IPS-NIHi7 (cell line): ENCODE data around the gene C3AR1.
A peak's percentile ranks its signal among the peaks of the same experiment; 100 is the strongest.
"Not testable (repeated sequence)": the region's sequence is repeated elsewhere in the genome, so short reads cannot be mapped to it uniquely, and the experiment has no call there.

Experiments used
- DNase-seq: peaks from one replicate; pipeline ENCODE4 v3.0.0; 2012; ENCODE audit warnings: mixed read lengths; ENCODE audit errors: extremely low spot score

Gene C3AR1

DNA sequence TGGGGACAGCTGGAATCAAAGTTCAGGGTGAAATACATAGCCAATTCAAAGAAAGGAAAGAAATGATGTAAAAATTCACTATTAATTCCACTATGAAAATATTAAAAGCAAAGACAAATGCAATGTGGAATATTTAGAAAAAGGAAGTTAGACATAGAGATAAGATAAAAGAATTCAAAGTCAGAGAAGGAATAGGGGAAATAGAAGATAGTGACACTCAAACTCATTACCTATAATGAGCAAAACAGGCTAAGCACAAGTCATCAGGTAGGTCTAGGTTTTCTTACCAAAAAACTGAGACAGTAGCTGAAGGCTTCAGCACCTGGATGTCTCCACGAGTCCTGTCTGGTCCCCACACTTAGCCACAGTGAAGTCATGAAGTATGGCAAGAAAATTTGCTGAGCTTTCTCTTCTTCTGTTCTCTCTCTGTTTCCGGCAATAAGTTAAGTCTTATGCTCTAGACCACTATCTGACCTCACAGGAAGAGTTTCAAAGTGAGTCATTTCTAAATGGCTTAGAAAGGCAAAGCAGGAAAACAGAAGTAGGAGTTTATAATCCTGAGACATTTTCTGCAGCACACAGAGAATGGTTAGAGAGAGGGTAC, at the start of gene C3AR1:
Gene C3AR1, minus strand, starts transcription at position 369 of the 604 bp plus-strand sequence. CDS start 6,174 bp downstream, outside the sequence.
- no peak for DNase-seq

GRCh38 chr12:8113117-8113516, 47.0 kb upstream of the C3AR1 start:
- DNase-seq: not testable (repeated sequence)

DNA sequence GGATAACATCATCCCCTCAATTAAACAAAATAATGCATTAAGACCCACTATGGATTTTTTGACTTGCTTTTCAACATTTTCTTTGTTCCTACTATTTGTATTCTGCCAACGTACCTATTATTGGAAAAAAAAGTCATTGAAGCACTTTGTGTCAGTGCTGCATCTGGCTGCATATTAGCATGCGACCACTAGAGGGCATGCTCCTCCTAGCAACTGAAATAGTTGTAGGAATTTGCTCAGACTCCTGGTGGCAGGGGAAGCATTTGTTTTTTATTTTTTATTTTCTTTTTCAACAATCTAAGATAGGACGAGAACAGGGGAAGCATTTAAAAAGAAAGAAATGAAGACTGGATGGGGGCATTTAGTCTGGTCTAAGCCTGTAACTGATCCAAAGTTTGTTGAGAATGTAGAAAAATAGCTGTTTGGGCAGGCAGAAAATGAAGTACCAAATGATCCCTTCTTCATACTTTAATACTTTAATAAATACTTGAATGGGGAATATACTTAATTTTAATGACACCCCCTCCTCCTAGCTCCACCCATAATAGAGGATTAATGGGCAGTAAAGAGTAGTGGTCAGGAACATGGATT, 42.7 kb upstream of the C3AR1 start:
- DNase-seq: peak; percentile 79

DNA sequence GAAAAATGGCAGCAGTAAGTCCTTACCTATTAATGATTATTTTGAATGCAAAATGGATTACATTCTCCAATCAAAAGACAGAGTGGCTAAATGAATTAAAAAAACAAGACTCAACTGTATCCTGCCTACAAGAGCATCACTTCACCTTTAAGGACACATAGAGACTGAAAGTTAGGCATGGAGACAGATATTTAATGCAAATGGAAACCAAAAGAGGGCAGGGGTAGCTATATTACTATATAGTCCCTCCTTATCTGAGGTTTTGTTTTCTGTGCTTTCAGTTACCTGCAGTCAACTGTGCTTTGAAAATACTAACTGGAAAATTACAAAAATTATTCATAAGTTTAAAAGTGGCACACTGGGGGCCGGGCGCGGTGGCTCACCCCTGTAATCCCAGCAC, 33.1 kb upstream of the C3AR1 start:
- no peak for DNase-seq

GRCh38 chr12:8096281-8096915, 30.2 kb upstream of the C3AR1 start:
- no peak for DNase-seq

DNA sequence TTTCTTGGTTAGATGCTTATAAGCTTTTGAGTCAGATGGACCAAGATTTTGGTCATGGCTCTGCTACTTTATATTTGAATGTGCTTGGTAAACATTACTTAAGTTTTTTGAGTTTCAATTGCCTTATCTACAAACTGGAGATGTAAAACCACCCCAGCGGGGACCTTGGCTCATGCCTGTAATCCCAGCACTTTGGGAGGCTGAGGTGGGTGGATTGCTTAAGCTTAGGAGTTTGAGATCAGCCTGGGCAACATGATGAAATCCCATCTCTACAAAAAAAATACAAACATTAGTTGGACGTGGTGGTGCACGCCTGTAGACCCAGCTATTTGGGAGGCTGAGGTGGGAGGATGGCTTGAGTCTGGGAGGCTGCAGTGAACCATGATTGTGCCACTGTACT, 27.1 kb upstream of the C3AR1 start:
- DNase-seq: no peak

DNA sequence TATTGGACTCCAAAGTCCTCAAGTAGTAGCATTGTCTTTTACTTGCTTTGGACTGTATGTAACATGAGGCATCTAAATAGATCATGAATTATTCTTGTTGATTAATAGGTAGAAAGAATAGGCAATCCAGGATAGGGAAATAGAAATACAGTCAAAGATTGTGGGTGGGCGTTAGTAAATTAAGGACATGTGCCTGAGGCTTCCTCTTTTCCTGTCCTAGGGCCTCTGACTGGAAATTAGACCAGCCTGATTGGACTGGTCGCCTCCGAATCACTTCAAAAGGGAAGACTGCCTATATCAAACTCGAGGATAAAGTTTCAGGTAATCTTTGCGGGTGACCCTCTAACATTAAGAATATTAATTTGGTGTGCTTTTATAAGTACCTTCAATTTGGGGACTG, 23.6 kb upstream of the C3AR1 start:
- no peak for DNase-seq

DNA sequence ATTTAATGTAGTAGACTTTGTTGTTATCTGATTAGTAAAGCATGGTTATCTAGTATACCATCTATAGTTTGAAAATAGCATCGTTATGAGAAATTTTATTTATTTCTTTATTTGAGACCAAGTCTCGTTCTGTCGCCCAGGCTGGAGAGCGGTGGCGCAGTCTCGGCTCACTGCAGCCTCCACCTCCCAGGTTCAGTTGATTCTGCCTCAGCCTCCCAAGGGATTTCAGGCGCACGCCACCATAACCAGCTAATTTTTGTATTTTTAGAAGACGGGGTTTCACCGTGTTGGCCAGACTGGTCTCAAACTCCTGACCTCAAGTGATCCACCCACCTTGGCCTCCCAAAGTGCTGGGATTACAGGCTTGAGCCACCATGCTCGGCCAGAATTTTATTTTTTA, 23.1 kb upstream of the C3AR1 start:
- DNase-seq: not testable (repeated sequence)

- DNase-seq: no peak
These were observed 22.4 kb upstream of the C3AR1 start for GRCh38 chr12:8088574-8088973.

GRCh38 chr12:8087666-8088065, 21.5 kb upstream of the C3AR1 start:
- DNase-seq: no peak

DNA sequence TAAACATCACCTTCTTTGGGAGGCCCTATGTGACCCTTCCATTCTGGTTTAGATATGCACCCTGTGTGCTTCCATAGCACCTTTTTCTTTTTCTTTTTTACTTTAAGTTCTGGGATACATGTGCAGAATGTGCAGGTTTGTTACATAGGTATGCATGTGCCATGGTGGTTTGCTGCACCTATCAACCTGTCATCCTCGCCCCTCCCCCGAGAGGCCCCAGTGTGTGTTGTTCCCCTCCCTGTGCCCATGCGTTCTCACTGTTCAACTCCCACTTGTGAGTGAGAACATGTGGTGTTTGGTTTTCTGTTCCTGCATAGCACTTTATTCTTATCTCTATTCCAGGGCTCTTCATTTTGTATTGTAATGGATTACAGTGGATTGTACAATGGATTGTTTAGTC, 18.2 kb upstream of the C3AR1 start:
- not testable (repeated sequence) for DNase-seq

DNA sequence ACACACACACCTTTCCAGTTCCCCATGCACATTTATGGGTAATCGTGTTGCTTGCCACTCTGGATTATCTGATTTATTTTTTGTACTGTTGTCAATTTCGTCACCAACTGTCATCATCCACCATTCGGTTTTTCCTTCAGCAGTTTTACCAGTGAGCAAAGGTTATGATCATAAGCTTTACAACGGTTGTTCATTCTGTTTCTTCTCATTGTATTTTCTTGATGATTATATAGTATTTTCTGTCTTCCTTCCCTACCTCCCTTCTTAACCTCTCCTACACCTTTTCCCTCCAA, 16.6 kb upstream of the C3AR1 start:
- no peak for DNase-seq

DNA sequence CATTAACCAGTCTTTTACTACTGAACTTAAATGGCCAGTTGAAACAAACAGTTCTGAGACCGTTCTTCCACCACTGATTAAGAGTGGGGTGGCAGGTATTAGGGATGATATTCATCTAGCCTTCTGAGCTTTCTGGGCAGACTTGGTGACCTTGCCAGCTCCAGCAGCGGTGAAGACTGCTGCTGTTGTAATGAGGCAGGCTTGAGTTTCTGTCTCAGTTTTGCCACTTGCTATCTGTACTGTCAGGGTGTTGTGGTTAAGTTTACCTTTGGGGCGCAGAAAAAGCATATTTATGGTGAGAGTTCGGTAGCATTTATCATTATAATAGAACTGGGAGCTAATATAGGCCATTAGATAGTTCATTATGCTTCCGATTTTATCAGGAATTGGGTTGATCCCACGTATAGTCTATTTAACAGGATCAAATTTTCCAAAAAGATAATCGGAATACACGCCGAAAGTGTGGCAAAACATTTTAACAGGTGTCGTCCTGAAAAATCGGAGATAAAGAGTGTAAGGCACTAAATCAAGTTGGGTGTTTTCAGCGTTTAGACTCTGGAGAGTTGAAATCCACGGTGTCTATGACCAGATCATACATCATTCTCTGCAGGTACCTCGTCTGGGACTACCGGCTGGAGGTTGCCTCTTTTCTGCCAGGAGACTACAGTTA, 15.2 kb upstream of the C3AR1 start:
- no peak for DNase-seq

GRCh38 chr12:8080120-8080519, 14.0 kb upstream of the C3AR1 start:
- no peak for DNase-seq

DNA sequence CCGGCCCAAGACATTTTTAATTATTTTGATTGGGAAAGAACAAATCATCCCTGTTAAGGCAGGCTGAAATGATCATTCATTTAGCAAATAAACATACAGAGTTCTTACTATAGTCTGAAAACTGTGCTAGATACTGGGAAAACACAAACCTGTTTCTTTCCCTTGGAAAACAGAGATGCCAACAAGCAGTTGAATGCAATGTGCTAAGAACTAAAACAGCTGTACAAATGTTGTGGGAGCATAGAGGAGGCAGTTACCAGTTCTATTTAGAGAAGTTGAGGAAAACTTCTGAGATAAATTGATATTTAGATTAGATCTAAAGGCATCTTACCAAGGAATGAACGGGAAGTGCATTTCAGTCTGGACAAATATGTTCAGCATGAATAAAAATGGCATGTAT, 12.8 kb upstream of the C3AR1 start:
- no peak for DNase-seq

GRCh38 chr12:8078398-8078797, 12.2 kb upstream of the C3AR1 start:
- peak; percentile 20 for DNase-seq

- DNase-seq: peak; percentile 29
These were observed 11.0 kb upstream of the C3AR1 start for GRCh38 chr12:8077207-8077606.

GRCh38 chr12:8076366-8076765, 10.2 kb upstream of the C3AR1 start:
- no peak for DNase-seq

DNA sequence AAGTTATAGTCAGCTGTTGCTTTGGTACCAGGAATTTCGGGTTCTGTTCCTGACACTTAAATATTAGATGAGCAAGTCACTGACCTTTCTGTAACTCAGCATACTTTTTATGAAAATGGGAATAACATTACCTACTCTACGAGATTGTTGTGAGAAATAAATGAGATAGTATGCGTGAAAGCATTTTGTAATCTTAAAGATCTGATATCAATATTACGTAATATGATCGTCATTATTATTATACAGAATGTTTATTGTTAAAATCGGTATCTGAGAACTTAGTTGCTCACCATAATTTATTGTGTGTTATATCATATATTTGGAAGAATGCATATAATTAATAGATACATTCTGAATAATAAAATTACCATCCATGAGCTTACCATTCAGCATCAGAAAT, 9.8 kb upstream of the C3AR1 start:
- DNase-seq: no peak

DNA sequence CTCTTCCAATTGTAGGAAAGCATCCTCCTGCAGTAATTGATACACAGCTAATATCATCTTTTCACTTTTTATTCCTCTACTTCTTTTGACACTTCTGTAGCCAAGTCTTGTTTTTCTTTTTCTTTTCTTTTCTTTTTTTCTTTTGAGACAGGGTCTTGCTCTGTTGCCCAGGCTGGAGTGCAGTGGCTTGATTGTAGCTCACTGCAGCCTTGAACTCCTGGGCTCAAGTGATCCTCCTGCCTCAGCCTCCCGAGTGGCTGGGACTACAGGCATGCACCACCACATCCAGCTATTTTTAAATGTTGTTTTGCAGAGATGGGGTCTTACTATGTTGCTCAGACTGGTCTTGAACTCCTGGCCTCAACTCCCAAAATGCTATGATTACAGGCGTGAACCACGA, 5.7 kb upstream of the C3AR1 start:
- not testable (repeated sequence) for DNase-seq

DNA sequence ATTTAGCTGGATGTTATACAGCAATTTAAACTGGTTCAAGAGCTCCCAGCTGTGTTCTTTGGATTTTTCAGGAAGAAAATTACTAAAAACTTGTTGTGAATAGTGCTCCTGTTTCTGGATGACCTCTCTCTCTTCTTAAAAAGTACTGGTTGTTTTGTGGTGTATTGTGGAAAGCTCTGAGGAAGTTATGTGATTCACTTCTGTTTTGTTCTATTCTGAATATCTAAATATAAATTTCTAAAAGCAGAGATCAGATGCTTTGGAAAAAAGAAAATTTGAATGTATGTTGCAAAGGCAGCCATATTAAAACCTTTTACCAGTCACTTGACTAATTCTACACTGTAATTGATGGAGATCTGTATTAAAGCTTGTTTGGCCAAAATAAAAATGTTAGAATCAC, 3.4 kb upstream of the C3AR1 start:
- no peak for DNase-seq

GRCh38 chr12:8064131-8064530, 2.0 kb downstream of the C3AR1 start:
- no peak for DNase-seq

DNA sequence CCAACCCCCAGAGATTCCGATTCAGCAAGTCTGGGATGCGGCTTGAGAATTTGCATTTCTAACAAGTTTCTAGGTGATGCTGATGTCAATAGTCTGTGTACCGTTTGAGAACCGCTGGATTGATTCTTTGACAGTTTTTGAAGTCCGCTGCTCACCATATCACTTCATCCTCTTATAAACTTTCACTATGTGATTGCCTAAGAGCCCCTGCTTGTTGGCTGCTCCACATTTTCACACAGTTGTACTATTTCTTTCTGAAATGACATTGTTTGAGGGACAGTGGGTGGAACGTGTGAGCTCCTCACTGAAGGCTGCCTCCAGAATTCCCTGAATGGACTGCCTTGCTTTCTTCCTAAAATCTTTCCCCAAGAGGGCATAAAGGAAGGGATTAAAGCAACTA, 7.7 kb downstream of the C3AR1 start:
- DNase-seq: no peak
